Stimulated activated CD4-positive, alpha-beta T cell treated with anti-CD3 and anti-CD28 coated beads, Interleukin-1b, Interleukin-23, amount 100 ng/mL, for 1 hour (primary cell): ENCODE measurements around the gene COMMD4.
A peak's percentile ranks its signal among the peaks of the same experiment; 100 is the strongest.
"Not testable (repeated sequence)": the region's sequence is repeated elsewhere in the genome, so short reads cannot be mapped to it uniquely, and the experiment has no call there.

Source experiments
- DNase-seq, 2 donors: peaks; one replicate each; pipeline ENCODE4 v3.0.0-alpha.2; 2020; ENCODE audit warnings: low read depth in 2 of 2

The COMMD4 gene

DNA sequence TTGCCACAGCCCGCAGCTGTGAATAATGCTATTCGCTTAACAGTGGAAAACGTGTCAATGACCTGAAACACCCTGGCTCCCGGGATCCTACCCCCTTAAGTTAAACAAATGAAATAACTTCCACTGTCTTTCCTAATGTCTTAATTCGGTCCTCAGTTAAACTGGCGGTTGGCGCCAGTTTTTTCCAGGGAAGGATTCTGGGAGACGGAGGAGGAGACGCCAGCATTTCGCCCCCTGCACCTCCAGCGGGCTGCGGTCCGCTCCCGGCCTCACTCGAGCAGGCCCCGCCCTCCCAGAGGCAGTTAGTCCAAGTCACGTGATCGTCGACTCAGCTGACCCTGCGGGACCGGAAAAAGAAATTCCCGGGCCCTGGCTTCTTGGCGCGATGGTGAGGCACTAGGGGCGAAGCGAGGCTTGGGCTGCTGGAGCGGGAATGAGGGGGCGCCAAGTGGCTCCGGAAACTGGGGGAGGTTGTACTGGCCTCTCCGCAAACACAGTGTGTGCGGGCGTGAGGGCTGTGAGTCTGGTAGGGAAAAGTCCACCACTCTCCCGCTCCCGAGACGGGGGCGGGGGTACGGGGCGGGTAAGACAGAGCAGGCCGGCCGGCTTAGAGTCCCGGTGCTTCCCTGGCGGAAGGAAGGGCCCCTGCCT lies at the start of gene COMMD4:
Gene COMMD4 (plus strand): TSS at position 359 of the 651 bp plus-strand sequence. CDS start 27 bp downstream, at position 386.
- peak; percentile 15 to 68 for DNase-seq

GRCh38 chr15:75293660-75294059 lies 42.2 kb upstream of the COMMD4 start:
- not testable (repeated sequence) for DNase-seq

GRCh38 chr15:75298541-75299310 lies 37.1 kb upstream of the COMMD4 start:
- not testable (repeated sequence) for DNase-seq

- DNase-seq = peak; percentile 28 to 37
Measured at GRCh38 chr15:75299311-75299688, 36.6 kb upstream of the COMMD4 start.

- not testable (repeated sequence) for DNase-seq
Measured at GRCh38 chr15:75300026-75300425, 35.8 kb upstream of the COMMD4 start.

DNA sequence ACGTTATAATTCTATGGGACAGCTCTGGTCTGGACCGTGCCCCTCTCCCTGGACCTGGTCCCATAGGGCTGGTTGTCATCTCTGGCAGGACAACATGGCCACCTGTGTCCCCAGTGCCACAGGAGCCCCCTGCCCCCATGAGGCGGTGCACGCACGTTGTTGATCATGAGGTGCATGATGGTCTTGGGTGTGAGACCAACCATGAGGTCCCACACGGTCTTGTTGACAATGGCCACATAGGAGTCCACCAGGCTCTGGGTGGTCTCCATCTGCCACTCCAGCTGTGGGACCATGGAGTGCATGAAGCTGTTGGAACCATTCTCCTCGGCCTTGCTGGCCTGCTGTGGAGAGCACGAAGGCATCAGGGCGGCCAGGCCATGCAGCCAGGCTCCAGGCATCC lies 33.5 kb upstream of the COMMD4 start:
- no peak for DNase-seq

DNA sequence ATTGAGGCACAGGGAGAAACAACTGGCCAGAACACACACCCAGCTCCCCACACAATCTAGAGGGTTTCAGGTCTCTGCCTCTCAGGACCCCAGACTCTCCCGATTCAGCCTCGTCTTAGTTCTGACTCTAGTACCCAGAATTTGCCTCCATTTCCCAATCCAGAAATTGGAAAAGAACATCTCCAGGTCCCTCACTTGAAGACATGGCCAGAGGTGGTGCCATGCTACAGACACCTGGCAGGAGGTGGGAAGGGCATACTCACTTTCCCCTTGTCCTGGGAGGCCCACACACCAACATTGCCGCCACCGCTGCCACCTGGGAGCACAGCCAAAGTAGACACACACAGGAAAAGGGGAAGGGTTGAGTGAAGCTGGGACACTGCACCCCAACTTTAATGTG lies 33.1 kb upstream of the COMMD4 start:
- not testable (repeated sequence) for DNase-seq

DNA sequence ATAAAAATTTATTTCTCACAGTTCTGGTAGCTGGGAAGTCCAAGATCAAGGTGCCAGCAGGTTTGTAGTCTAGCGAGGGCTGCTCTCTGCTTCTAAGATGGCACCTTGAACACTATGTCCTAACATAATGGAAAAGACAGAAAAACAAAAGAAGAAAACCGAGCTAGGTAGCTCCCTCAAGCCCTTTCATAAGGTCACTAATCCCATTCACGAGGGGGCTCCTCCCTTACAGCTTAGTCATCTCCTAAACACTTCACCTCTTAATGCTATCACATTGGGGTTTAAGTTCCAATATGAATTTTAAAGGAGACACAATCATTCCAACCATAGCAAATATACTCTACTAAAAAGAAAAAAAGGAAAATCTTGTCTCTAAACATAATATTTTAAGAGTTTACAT lies 29.7 kb upstream of the COMMD4 start:
- no peak for DNase-seq

- DNase-seq = no peak
Measured at GRCh38 chr15:75307778-75308390, 28.0 kb upstream of the COMMD4 start.

- DNase-seq = no peak
Measured at GRCh38 chr15:75309711-75310110, 26.2 kb upstream of the COMMD4 start.

DNA sequence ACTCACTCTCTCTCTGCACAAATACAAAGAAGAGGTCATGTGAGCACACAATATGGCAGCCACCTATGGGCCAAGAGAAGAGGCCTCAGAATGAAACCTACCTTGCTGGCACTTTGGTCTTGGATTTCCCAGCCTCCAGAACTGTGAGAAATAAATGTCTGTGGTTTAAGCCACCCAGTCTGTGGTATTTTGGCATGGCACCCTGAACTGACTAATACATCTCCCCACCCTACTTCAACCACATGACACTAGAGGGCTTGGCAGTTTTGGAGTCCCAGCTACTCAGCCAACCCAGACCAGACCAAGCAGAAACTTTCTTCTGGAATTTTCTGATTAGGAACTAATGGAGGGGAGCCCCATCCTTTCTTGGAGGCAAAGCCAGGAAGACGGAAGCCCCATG lies 23.3 kb upstream of the COMMD4 start:
- not testable (repeated sequence) for DNase-seq

GRCh38 chr15:75313116-75313845 lies 22.6 kb upstream of the COMMD4 start:
- DNase-seq = no peak

DNA sequence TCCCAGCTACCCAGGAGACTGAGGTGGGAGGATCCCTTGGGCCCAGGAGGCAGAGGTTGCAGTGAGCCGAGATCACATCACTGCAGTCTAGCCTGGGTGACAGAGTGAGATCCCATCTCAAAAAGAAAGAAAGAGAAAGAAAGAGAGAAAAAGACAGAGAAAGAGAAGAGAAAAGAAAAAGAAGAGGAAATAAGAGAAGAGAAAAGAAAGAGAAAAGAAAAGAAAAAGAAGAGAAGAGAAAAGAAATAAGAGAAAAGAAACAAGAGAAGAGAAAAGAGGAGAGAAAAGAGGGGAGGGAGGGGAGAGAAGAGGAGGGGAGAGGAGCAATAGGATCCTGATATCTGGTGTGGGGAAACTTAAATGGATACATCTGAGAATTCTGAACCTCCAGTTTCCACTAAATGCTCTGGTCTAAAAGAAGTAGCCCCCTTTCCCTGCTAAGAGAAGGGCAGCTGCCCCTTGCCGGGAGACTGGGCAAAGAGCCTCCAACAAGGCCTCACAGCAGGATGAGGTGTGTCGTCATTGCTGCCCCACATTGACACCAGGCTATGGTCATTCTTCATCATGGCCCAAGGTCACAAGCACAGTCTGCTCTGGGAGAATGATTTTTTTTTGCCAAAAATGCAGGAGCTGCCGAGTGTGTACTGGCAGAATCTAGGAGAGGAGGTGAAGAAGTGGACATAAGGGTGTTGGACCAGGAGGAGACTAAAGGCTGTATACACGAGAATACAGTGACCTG lies 21.1 kb upstream of the COMMD4 start:
- DNase-seq = no peak

GRCh38 chr15:75319231-75319897 lies 16.5 kb upstream of the COMMD4 start:
- DNase-seq = not testable (repeated sequence)

DNA sequence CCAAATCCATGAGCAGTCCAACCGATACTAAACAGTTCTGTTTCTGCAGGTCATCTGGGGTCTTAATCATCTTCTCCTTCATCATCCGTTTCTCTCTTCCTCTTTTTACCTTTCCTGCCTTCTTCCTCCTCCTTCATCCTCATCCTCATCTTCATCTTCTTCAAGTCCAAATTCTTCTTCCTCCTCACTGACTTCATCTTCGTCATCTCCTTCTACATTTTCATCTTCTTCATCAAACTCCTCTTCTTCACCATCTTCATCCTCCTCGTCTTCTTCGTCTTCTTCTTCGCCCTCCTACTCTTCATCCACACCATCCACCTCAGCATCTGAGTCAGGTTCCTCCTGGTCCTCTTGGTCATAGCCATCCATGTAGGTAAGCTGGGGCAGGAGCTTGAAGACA lies 14.2 kb upstream of the COMMD4 start:
- no peak for DNase-seq

- DNase-seq = no peak
Measured at GRCh38 chr15:75325922-75326321, 9.9 kb upstream of the COMMD4 start.

GRCh38 chr15:75327005-75327404 lies 8.9 kb upstream of the COMMD4 start:
- DNase-seq = no peak

DNA sequence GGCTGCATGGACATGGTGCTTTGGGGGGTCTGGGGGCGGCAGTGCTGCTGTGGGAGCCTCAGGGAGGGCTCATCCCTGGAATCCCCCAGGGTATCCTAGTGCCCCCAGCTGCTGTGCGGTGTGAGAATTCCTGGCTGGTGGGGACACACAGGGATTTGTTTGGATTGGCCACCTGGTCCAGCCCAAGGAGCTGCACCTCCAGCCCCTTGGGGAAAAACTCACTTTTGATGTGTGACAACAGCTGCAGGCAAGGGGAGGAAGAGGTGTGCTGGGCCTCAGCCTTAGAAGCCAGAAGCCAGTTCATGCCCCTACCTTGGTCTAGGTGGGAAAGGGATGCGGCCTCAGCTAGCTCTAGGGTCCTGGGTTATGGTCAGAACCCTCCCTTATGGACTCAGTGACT lies 8.4 kb upstream of the COMMD4 start:
- DNase-seq = no peak

DNA sequence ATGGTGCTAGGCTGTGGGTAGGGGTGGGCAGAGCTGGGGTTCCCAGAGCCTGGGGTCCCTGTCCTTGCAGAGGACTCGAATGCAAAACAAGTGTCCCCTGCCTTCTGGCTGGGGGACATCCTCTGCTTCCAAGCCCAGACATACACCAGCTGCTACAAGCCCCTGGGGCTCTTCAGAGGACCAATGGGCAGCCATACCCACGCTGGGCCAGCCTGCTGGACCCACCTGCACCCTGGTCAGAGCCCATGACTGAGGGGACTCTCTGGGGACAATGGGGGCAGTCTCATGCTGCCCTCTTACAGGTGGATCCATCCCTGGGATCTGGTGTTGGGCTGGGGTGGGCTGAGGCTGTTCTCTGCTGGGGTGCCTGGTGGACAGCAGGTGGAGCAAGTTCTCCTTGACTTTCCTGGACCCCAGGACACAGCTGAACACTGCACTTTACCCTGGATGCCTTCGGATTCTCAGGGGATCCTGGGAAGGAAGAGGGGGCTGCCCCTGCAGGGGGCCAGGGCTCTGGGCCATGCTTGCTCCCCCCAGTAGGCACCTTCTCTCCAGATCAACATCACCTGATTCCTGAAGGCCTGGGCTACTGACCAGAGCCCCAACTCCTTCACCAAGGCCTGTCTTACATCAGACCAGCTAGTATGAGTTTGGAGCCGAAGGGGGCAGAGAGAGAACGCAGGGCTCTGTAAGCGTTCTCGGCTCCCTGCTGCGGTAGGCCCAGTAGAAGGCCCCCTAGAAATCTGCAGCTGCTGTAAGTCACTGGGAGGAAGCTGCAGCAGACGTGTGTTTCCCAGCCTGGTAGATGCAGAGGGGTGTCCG lies 7.2 kb upstream of the COMMD4 start:
- no peak for DNase-seq

- DNase-seq = no peak
Measured at GRCh38 chr15:75329571-75329970, 6.3 kb upstream of the COMMD4 start.
